Dedifferentiated amniotic fluid mesenchymal stem cell (primary cell): Measurements from ENCODE around the gene IKZF4.
"Not testable (repeated sequence)": the region's sequence is repeated elsewhere in the genome, so short reads cannot be mapped to it uniquely, and the experiment has no call there.

Source experiments
- DNase-seq: peaks from one replicate; pipeline ENCODE4 v3.0.0-alpha.2; 2016; ENCODE audit errors: extremely low spot score

Gene IKZF4

DNA sequence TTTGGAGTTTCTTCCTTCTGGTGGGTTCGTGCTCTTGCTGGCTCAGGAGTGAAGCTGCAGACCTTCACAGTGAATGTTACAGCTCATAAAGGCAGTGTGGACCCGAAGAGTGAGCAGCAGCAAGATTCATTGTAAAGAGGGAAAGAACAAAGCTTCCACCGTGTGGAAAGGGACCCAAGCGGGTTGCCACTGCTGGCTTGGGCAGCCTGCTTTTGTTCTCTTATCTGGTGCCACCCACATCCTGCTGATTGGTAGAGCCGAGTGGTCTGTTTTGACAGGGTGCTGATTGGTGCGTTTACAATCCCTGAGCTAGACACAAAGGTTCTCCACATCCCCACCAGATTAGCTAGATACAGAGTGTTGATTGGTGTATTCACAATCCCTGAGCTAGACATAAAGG, 21.3 kb upstream of the IKZF4 start:
- DNase-seq, result not testable (repeated sequence)

- not testable (repeated sequence) for DNase-seq
These were observed 20.8 kb upstream of the IKZF4 start for GRCh38 chr12:55999999-56000540.

- no peak for DNase-seq
These were observed 19.2 kb upstream of the IKZF4 start for GRCh38 chr12:56001487-56002100.

DNA sequence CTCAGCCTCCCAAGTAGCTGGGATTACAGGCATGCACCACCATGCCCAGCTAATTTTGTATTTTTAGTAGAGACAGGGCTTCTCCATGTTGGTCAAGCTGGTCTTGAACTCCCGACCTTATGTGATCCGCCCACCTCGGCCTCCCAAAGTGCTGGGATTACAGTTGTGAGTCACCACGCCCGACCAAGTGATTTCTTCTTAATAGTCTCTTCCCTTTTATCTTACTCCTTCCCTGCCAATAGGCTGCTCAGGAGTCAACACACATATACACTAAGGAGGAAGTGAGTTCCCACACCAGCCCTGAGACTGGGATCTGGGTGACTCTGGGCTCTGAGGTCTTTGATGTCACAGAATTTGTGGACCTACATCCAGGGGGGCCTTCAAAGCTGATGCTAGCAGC, 17.5 kb upstream of the IKZF4 start:
- not testable (repeated sequence) for DNase-seq

GRCh38 chr12:56004211-56004610, 16.6 kb upstream of the IKZF4 start:
- DNase-seq, result no peak

DNA sequence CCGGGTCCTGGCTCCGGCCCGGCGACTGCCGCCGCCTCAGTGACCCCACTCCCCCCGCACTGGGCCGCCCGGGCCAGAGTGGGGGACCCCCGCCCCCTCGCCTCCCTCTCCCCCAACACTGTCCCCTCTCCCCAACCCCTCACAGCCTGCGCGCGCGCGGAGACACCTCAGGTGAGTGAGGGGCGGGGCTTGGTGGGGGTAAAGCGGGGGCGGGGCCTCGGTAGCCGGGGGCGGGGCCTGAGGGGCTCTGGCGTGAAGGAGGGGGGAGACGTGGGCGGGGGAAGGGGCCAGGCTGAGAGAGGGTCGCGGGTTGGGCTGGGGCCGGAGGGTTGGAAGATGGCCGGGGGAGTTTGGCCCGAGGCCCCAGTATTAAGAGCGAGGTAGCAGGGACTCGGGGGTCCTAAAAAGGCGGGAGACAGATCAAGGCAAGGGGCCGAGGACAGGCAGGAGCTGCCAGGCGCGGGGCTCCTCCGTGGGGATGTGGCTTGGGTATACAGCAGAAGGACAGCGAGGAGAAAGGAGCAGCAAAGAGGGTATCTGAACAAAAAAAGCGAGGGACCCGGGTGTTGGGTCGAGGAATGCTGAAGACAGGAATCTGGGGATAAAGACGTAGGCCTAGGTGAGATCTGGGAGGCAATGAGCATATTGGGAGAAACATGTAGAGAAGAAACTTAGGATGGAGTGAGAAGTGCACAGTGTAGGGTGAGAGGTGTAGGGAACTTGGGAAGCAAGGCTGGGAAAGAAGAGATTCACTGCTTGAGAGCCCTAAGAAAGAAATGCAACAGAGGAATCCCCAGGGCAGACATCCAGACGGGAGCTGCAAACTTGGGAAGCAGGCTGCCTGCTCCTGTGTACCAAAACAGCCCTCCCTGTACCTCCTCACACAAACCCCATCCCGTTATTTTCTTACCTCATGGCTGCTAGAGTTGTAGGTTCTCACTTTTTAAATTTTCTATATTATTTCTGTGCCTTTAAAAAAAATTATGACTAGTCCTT, 13.0 kb upstream of the IKZF4 start:
- no peak for DNase-seq

DNA sequence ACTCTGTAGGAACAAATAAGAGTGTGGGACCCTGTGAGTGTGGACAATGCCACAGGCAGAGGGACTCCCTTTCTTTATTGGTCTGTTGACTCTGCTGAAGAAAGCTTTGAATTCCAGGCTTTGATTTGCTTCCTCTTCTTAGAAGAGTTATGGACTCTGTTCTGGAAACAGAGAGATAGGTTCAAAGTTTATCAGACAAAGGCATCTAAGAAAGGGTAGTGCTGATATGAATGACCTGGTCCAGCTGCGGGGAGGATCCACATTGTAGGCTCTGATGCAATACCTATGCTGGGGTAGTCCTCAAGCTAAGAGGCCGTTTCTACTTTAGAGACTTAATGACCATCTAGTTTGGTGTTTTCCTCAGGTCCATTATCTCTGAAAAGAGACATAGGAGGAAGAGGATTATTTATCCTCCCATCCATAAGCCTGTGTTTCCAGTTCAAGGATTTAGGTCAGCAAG, 10.7 kb upstream of the IKZF4 start:
- no peak for DNase-seq

- no peak for DNase-seq
These were observed 9.2 kb upstream of the IKZF4 start for GRCh38 chr12:56011509-56012090.

DNA sequence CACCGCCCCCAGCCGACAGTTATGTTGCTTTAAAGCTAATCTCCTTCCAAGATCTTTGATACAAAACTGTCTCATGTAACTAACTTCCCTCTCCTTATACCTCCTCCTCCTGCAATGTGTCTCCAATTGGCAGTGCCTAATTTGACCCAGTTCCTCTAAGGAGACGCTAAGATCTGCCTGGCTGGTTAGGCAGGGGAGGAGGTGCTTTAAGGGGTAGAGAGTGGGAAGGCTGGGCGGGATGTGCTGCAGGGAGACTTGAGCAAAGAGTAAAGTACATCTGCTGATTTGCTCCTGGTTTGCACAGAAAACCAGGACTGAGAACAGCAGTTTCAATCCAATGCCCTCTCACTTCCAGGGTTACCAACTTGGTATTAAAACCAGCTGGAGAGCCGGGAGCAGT, 7.4 kb upstream of the IKZF4 start:
- no peak for DNase-seq

DNA sequence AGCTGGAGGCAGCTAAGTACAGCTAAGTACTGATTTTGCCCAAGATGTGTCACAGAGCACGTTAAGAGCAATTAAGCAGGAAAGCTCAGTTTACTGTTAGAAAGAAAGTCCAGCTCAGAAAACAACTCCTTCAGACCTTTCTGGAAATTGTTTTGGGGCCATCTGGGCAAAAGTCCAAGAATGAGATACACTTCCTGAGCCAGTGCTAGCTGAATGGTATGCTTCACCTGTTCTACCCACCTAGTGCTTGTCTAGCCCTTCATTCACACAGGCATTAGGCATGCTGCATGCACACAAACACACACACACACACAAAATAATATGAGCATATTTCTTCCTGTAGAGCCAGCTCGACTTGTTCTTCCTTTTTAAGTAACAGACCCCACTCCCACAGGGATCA, 6.6 kb upstream of the IKZF4 start:
- DNase-seq, result no peak

GRCh38 chr12:56017181-56017580, 3.7 kb upstream of the IKZF4 start:
- no peak for DNase-seq

DNA sequence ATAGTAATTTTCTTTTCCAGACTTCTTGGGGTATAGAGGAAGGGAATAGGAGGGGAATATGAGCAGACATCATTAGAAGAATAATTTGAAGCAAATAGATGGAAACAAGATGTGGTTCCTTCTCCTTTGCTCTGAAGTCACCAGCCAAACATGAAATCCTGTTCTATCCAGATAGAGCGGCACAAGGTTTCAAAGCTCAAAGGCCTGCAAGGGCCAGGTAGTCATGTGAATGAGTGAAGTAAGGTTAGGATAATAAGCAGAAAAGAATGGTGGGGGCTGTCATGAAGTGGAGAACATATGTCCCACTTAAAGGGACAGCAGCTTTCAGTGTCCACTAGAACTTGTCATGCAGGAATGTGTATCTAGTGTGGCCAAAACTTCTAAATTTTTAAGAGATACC, 2.5 kb upstream of the IKZF4 start:
- DNase-seq, result no peak

DNA sequence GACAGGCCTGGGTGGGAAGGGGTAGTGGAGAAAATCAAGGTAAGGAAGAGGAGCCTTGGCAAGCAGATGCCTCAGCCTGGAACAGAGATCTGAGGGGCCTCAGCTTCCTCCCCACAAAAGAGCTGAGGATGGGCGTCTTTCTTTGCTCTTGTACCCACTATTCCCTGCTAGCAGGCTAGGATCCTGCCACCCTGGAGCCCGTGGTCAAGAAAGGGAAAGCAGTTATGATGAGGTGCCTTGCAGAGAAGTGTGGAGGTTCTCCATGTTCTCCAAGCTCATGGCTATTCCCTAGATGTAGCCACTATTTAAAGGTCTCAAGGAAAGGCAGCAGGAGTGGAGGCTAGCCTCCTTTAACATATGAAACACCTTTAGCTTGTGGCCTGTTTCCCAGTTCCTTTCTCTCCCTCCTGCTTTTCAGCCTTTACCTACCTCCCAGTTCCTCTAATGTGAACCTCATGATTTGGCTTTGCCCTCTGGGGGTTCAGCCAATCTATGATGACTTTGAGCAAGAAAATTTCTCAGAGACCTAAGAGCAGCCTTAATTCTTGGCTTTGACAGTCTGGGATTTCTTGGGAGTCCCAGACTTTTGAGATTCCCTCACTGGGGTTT, 1.1 kb downstream of the IKZF4 start:
- DNase-seq, result no peak

DNA sequence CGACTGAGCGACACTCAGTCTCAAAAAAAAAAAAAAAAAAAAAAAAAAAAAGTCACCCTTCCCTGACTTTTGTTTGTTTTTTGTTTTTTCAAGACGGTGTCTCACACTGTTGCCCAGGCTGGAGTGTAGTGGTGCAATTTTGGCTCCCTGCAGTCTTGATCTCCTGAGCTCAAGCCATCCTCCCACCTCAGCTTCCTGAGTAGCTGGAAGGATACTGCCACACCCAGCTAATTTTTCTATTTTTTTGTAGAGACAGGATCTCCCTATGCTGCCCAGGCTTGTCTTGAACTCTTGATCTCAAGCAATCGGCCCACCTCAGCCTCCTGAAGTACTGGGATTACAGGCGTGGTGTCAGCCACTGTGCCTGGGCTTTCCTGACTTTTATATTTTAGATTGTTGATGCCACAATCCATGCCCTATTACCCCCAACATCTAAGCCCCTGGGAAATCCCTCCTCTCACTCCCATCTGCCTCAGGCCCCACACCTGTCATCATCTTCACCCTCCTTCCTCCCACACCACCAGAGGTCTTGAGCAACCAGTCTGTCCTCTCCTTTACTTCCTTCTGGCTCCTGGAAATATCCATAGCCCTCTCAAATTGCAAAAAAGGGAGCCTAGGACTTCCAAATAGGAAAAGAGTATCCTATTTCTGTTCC, 7.8 kb downstream of the IKZF4 start:
- no peak for DNase-seq

- DNase-seq, result no peak
These were observed 8.3 kb downstream of the IKZF4 start for GRCh38 chr12:56029166-56029519.

DNA sequence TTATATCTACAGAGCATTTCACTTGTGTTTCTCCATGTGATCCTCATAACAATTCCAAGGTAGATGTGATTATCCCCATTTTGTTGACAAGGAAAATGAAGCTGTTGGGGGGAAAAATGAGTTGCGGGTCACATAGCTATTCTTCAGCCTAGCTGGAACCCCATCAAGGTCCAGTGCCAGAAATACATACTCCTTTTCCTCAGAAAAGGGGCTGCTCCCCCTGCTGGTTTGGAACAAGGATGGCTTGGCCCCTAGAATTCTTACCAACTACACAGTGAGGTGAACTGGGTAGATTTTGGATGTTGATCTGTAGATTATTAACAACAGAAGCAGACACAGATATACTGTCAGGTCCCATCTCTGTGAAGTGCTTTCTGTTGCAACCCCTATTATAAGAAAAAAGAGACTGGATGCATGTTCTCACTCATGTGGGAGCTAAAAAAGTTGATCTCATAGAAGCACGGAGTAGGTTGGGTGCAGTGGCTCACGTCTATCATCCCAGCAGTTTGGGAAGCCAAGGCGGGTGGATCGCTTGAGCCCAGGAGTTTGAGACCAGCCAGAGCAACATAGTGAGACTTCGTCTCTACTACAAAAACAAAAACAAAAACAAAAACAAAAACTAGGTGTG, 8.9 kb downstream of the IKZF4 start:
- peak; percentile 74 for DNase-seq

- DNase-seq, result no peak
These were observed 11.1 kb downstream of the IKZF4 start for GRCh38 chr12:56031987-56032386.

DNA sequence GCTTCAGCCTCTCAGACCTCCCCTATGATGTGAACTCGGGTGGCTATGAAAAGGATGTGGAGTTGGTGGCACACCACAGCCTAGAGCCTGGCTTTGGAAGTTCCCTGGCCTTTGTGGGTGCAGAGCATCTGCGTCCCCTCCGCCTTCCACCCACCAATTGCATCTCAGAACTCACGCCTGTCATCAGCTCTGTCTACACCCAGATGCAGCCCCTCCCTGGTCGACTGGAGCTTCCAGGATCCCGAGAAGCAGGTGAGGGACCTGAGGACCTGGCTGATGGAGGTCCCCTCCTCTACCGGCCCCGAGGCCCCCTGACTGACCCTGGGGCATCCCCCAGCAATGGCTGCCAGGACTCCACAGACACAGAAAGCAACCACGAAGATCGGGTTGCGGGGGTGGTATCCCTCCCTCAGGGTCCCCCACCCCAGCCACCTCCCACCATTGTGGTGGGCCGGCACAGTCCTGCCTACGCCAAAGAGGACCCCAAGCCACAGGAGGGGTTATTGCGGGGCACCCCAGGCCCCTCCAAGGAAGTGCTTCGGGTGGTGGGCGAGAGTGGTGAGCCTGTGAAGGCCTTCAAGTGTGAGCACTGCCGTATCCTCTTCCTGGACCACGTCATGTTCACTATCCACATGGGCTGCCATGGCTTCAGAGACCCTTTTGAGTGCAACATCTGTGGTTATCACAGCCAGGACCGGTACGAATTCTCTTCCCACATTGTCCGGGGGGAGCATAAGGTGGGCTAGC, 13.9 kb downstream of the IKZF4 start:
- no peak for DNase-seq

- DNase-seq, result no peak
These were observed 16.3 kb downstream of the IKZF4 start for GRCh38 chr12:56037161-56037560.

- DNase-seq, result no peak
These were observed 17.3 kb downstream of the IKZF4 start for GRCh38 chr12:56038022-56038655.
